K562 (cell line): Measurements from ENCODE around the gene PDCD11. TPM values are rescaled to one million over a fixed set of nuclear protein-coding genes. Genes with fewer than 3 reads are reported as not detected.

Experiments used
- ATAC-seq: fragments of 200-7000 bp; cut with Tn5 transposase; 3 replicates; pipeline ENCODE4 v1.9.1; 2020; ENCODE audit warnings: moderate library complexity
- BruUV-seq: library from RNA; stranded (reverse); fragments of 400-500 nt; replicated peaks from 2 replicates; lab custom pipeline; 2021; lab: Mats Ljungman, UMichigan
- CTCF ChIA-PET: fragments of 300-600 bp; formaldehyde crosslinking; extraction: SDS; loops from one replicate; lab custom pipeline; 2021; ENCODE audit warnings: low intra/inter-chr PET ratio; lab: Yijun Ruan, JAX
- POLR2A ChIA-PET: fragments of 300-600, 350-650 bp; sonication (Branson Sonifier 250); formaldehyde crosslinking; extraction: SDS; loops from one replicate; lab custom pipeline; 2021; ENCODE audit warnings: antibody characterized with exemption, inconsistent platforms; lab: Yijun Ruan, JAX
- DNase-seq, 4 experiments: peaks; one replicate each; pipeline versions ENCODE4 v3.0.0 to v3.0.0-alpha.2; 2011 to 2018; ENCODE audit warnings: low spot score in 3 of 4, mixed read lengths in 3 of 4; ENCODE audit errors: extremely low read depth in 1 of 4
- FAIRE-seq: peaks from 2 replicates; lab custom pipeline; 2011; peaks lifted over from hg19 to GRCh38; lab: Jason Lieb, UNC
- H2AFZ ChIP-seq: 2 replicates; pipeline ENCODE4 v1.6.0; 2011; ENCODE audit warnings: low read depth, low read length, control low read depth, inconsistent platforms
- H3K27ac ChIP-seq: fragments of 200-600 bp; 3 replicates; pipeline ENCODE4 v1.8.0; 2011; ENCODE audit warnings: low read depth, mild to moderate bottlenecking, control low read depth, inconsistent platforms, low read length, moderate library complexity, mixed read lengths; ENCODE audit errors: extremely low read depth
- H3K27me3 ChIP-seq, 2 experiments: fragments of 300-600 bp in 1 of 2; 2 replicates in 1 of 2; 3 replicates in 1 of 2; pipeline versions ENCODE4 v1.6.0 to v1.8.0; 2011; ENCODE audit warnings: inconsistent platforms in 2 of 2, low read length in 2 of 2, mild to moderate bottlenecking in 1 of 2, mixed read lengths in 1 of 2, moderate library complexity in 1 of 2; ENCODE audit not compliant: control insufficient read depth in 2 of 2, insufficient read depth in 2 of 2
- H3K36me3 ChIP-seq: fragments of 300-600 bp; 3 replicates; pipeline ENCODE4 v1.8.0; 2011; ENCODE audit warnings: mild to moderate bottlenecking, low read length, inconsistent platforms; ENCODE audit not compliant: control insufficient read depth, insufficient read depth
- H3K4me1 ChIP-seq, 2 experiments: fragments of 200-600 bp in 1 of 2; replicated peaks in 1 of 2; 2 replicates in 1 of 2; 3 replicates in 1 of 2; pipeline versions ENCODE4 v1.5.1 to v1.8.0; 2011; ENCODE audit warnings: inconsistent platforms in 2 of 2, low read length in 2 of 2, mild to moderate bottlenecking in 1 of 2, mixed read lengths in 1 of 2, moderate library complexity in 1 of 2; ENCODE audit not compliant: control insufficient read depth in 2 of 2, insufficient read depth in 2 of 2
- H3K4me2 ChIP-seq: 2 replicates; pipeline ENCODE4 v1.6.1; 2011; ENCODE audit warnings: low read length, control low read depth, inconsistent platforms, mixed read lengths; ENCODE audit not compliant: insufficient read depth
- H3K4me3 ChIP-seq: fragments of 200-600 bp; sonication (generic), shearing (Covaris generic); 2 replicates; pipeline ENCODE4 v1.5.1; 2016; ENCODE audit warnings: control low read depth, inconsistent platforms
- H3K79me2 ChIP-seq: fragments of 200-600 bp; 3 replicates; pipeline ENCODE4 v1.8.0; 2011; ENCODE audit warnings: low read length, inconsistent platforms; ENCODE audit not compliant: control insufficient read depth, insufficient read depth
- H3K9ac ChIP-seq, 2 experiments: 2 replicates each; pipeline versions ENCODE4 v1.6.0 to v1.6.1; 2011; ENCODE audit warnings: low read depth in 2 of 2, low read length in 2 of 2, control low read depth in 1 of 2, inconsistent platforms in 1 of 2, mild to moderate bottlenecking in 1 of 2, mixed read lengths in 1 of 2; ENCODE audit not compliant: insufficient read depth in 1 of 2
- H3K9me1 ChIP-seq: one replicate; pipeline ENCODE4 v1.6.0; 2011; ENCODE audit warnings: inconsistent platforms, mild to moderate bottlenecking, low read length, moderate library complexity; ENCODE audit not compliant: control insufficient read depth, insufficient read depth
- H3K9me3 ChIP-seq: replicated peaks from 2 replicates; pipeline ENCODE4 v1.5.1; 2011; ENCODE audit warnings: low read depth, low read length, inconsistent platforms; ENCODE audit not compliant: control insufficient read depth, insufficient read depth
- H4K20me1 ChIP-seq: replicated peaks from 2 replicates; pipeline ENCODE4 v1.6.1; 2011; ENCODE audit warnings: low read length, inconsistent platforms, mixed read lengths; ENCODE audit not compliant: control insufficient read depth, insufficient read depth
- ETV6 ChIP-seq, 3 experiments: fragments of 150-350 bp in 1 of 3; sonication (generic) in 1 of 3; formaldehyde crosslinking in 1 of 3; IDR thresholded peaks; 2 replicates each; pipeline versions ENCODE4 v1.6.1 to v1.8.0; 2014 to 2022; ENCODE audit warnings: borderline replicate concordance in 2 of 3, low read depth in 2 of 3, antibody characterized with exemption in 1 of 3, low read length in 1 of 3, mild to moderate bottlenecking in 1 of 3, missing genetic modification reagents in 1 of 3
- FIP1L1 ChIP-seq: fragments of 200-400 bp; formaldehyde crosslinking; IDR thresholded peaks from 2 replicates; pipeline ENCODE4 v1.6.1; 2018; ENCODE audit warnings: mild to moderate bottlenecking, low read depth, low read length; ENCODE audit not compliant: poor library complexity, severe bottlenecking
- GTF2A2 ChIP-seq: IDR thresholded peaks from 2 replicates; pipeline ENCODE4 v1.6.1; 2016; ENCODE audit warnings: mild to moderate bottlenecking, missing genetic modification characterization, missing compliant biosample characterization
- MYBL2 ChIP-seq, 2 experiments: fragments of 450-650 bp in 1 of 2; sonication (generic) in 1 of 2; formaldehyde crosslinking in 1 of 2; IDR thresholded peaks; 2 replicates each; pipeline versions ENCODE4 v1.6.1 to v1.8.1; 2017 to 2022; ENCODE audit warnings: borderline replicate concordance in 1 of 2, inconsistent platforms in 1 of 2, low read depth in 1 of 2, mild to moderate bottlenecking in 1 of 2, missing genetic modification reagents in 1 of 2, moderate library complexity in 1 of 2
- SMARCA5 ChIP-seq: fragments of 450-650 bp; IDR thresholded peaks from 2 replicates; pipeline ENCODE4 v1.6.1; 2016
- SRSF3 ChIP-seq: fragments of 200-400 bp; formaldehyde crosslinking; IDR thresholded peaks from 2 replicates; pipeline ENCODE4 v1.6.1; 2016; ENCODE audit warnings: mild to moderate bottlenecking, low read length, moderate library complexity; ENCODE audit not compliant: insufficient read depth
- ZBTB17 ChIP-seq: fragments of 450-650 bp; formaldehyde crosslinking; IDR thresholded peaks from 2 replicates; pipeline ENCODE4 v1.4.0; 2020; ENCODE audit warnings: mild to moderate bottlenecking
- ZNF354B ChIP-seq: fragments of 250-450 bp; sonication (Bioruptor Pico); IDR thresholded peaks from 2 replicates; pipeline ENCODE4 v1.4.0; 2020
- ZNF449 ChIP-seq: fragments of 250-450 bp; sonication (Bioruptor Pico); IDR thresholded peaks from 2 replicates; pipeline ENCODE4 v1.8.0; 2022; ENCODE audit warnings: moderate library complexity, mild to moderate bottlenecking, inconsistent platforms
- ZNF76 ChIP-seq: fragments of 250-450 bp; sonication (Bioruptor Pico); IDR thresholded peaks from 2 replicates; pipeline ENCODE4 v1.4.0; 2020; ENCODE audit warnings: mild to moderate bottlenecking, moderate library complexity, borderline replicate concordance
- WGBS: fragments of 100-300 bp; shearing (Covaris generic); methylation state at CpG from one replicate; pipeline ENCODE4 v1.1.6; 2016; ENCODE audit warnings: low coverage, mixed read lengths; ENCODE audit not compliant: insufficient coverage; ENCODE audit errors: missing lambda C conversion rate; 5-methylcytosine and 5-hydroxymethylcytosine counted together
- in situ Hi-C: fragments of 300-500 bp; cut with MboI; formaldehyde crosslinking; loops from 4 replicates; pipeline ENCODE4 v1.15.0; 2018; ENCODE audit warnings: inconsistent platforms, mixed read lengths
- intact Hi-C: fragments of 100-400 bp; cut with micrococcal nuclease; formaldehyde crosslinking; loops from 2 replicates; pipeline ENCODE4 v1.14.2; 2022
- polyA plus RNA-seq, 8 experiments: library from polyadenylated mRNA; depleted of rRNA in 4 of 8; stranded (reverse) in 5 of 8; unstranded in 3 of 8; fragments of >200 nt; fragmentation: Nextera tagmentation in 2 of 8; fragmentation: Illumina TruSeq in 1 of 8; extraction: Ambion mirVana in 2 of 8; extraction: Trizol in 1 of 8; gene quantifications; 2 replicates each; pipeline versions ENCODE4 v1.2.1 to v1.2.3, GENCODE V29; 2011 to 2014; ENCODE audit warnings: inconsistent platforms in 1 of 8, missing spikeins in 1 of 8
- total RNA-seq, 7 experiments: library from RNA; depleted of rRNA in 6 of 7; stranded (reverse); fragments of >200 nt in 6 of 7; fragmentation: Illumina TruSeq in 2 of 7; extraction: Trizol in 2 of 7; gene quantifications; 2 replicates each; pipeline versions ENCODE4 v1.2.1 to v1.2.3, GENCODE V29; 2011 to 2021; ENCODE audit warnings: low replicate concordance in 1 of 7
- TF ChIP-seq, protein P1 (sequence below): IDR thresholded peaks from 3 replicates; pipeline ENCODE4 v1.6.1; 2011; ENCODE audit warnings: borderline replicate concordance, mild to moderate bottlenecking; ENCODE audit not compliant: insufficient read length, insufficient read depth
- TF ChIP-seq, protein P2 (sequence below): fragments of 250-450 bp; sonication (Bioruptor Pico); IDR thresholded peaks from 2 replicates; pipeline ENCODE4 v1.4.0; 2020; ENCODE audit warnings: mild to moderate bottlenecking
- TF ChIP-seq, protein P3 (sequence below): IDR thresholded peaks from 2 replicates; pipeline ENCODE4 v1.6.1; 2016; ENCODE audit warnings: missing genetic modification characterization, missing compliant biosample characterization

Gene PDCD11
- total and polyA plus RNA-seq, 9 of the 15 experiments (the other 6 are each of a cell fraction or from before 2014, with no cell fraction given), result 14.8 to 73.8 (median 50.0) TPM

- FAIRE-seq (no peak), ATAC-seq (no peak), DNase-seq (peak in 1 of 4 experiments; percentile 23)
- ChIA-PET CTCF (no interaction called here), POLR2A (interaction anchor here (0.7 to 1.2 kb wide), 2 partner anchors 56 to 100 kb away, joined by 3 read pairs; no protein-coding TSS in a partner anchor)
- no peaks in the 10 kb centered on the region for H3K9me3 ChIP-seq
- H2AFZ ChIP-seq, result no peak overlapping the region
- H3K4me2 ChIP-seq, result no peak overlapping the region
- no peaks in the 10 kb centered on the region for H3K79me2 ChIP-seq
- intact Hi-C loops, result no loop called here
- peaks cover 15 to 47% of the 10 kb centered on the region in 2 experiments; a peak in 4 of 5 replicates for H3K27me3 ChIP-seq
- H3K27ac ChIP-seq, result no peak overlapping the region
- H3K36me3 ChIP-seq, result no peaks in the 10 kb centered on the region
- in situ Hi-C loops, result no loop called here
- H3K4me1 ChIP-seq, result peaks cover 0 to 14% of the 10 kb centered on the region in 2 experiments; a peak in 2 of 5 replicates
- H4K20me1 ChIP-seq, result no peaks in the 10 kb centered on the region; the same call in 1 of the 2 replicates
- no peak overlapping the region for H3K9ac ChIP-seq
- 5% methylated on average over 11 of the region's 92 CpGs for WGBS
- H3K4me3 ChIP-seq, result no peak overlapping the region
- no TSS peak for BruUV-seq
- no peaks in the 10 kb centered on the region for H3K9me1 ChIP-seq
- no peak for TF ChIP-seq ZBTB17 (CRISPR knock-in tag)
- no peak for TF ChIP-seq GTF2A2 (tag)
- TF ChIP-seq, protein P1, sequence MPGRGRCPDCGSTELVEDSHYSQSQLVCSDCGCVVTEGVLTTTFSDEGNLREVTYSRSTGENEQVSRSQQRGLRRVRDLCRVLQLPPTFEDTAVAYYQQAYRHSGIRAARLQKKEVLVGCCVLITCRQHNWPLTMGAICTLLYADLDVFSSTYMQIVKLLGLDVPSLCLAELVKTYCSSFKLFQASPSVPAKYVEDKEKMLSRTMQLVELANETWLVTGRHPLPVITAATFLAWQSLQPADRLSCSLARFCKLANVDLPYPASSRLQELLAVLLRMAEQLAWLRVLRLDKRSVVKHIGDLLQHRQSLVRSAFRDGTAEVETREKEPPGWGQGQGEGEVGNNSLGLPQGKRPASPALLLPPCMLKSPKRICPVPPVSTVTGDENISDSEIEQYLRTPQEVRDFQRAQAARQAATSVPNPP, result no peak
- TF ChIP-seq SRSF3, result no peak
- TF ChIP-seq ZNF449, result no peak
- TF ChIP-seq ZNF354B (CRISPR knock-in tag), result no peak
- TF ChIP-seq, protein P2, sequence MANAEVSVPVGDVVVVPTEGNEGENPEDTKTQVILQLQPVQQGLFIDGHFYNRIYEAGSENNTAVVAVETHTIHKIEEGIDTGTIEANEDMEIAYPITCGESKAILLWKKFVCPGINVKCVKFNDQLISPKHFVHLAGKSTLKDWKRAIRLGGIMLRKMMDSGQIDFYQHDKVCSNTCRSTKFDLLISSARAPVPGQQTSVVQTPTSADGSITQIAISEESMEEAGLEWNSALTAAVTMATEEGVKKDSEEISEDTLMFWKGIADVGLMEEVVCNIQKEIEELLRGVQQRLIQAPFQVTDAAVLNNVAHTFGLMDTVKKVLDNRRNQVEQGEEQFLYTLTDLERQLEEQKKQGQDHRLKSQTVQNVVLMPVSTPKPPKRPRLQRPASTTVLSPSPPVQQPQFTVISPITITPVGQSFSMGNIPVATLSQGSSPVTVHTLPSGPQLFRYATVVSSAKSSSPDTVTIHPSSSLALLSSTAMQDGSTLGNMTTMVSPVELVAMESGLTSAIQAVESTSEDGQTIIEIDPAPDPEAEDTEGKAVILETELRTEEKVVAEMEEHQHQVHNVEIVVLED, result no peak
- TF ChIP-seq FIP1L1, result no peak
- no peak for TF ChIP-seq ZNF76 (CRISPR knock-in tag)
- no peak for TF ChIP-seq ETV6 (IDR thresholded peaks at IDR 0.05; ENCODE audit: borderline replicate concordance in 1 of 2, low read depth in 2 of 2, low read length in 1 of 2)
- TF ChIP-seq ETV6 (CRISPR knock-in tag; IDR thresholded peaks at IDR 0.05; ENCODE audit: borderline replicate concordance), result no peak
- no peak for TF ChIP-seq SMARCA5
- TF ChIP-seq, protein P3, sequence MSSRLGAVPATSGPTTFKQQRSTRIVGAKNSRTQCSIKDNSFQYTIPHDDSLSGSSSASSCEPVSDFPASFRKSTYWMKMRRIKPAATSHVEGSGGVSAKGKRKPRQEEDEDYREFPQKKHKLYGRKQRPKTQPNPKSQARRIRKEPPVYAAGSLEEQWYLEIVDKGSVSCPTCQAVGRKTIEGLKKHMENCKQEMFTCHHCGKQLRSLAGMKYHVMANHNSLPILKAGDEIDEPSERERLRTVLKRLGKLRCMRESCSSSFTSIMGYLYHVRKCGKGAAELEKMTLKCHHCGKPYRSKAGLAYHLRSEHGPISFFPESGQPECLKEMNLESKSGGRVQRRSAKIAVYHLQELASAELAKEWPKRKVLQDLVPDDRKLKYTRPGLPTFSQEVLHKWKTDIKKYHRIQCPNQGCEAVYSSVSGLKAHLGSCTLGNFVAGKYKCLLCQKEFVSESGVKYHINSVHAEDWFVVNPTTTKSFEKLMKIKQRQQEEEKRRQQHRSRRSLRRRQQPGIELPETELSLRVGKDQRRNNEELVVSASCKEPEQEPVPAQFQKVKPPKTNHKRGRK (tag), result no peak
- TF ChIP-seq MYBL2 (IDR thresholded peaks at IDR 0.05; ENCODE audit: low read depth), result no peak
- TF ChIP-seq MYBL2 (CRISPR knock-in tag; IDR thresholded peaks at IDR 0.05; ENCODE audit: borderline replicate concordance), result no peak
Observed at GRCh38 chr10:103493916-103494877, 97.8 kb downstream of the PDCD11 start.
